HG02870 (cell line): ENCODE measurements around the gene PIGT.

ENCODE experiments used
- ATAC-seq: cut with Tn5 transposase; IDR thresholded peaks from one replicate; pipeline ENCODE4 v1.9.1; 2021; ENCODE audit warnings: mild to moderate bottlenecking, moderate library complexity; ENCODE audit not compliant: unreplicated experiment

Gene PIGT

DNA sequence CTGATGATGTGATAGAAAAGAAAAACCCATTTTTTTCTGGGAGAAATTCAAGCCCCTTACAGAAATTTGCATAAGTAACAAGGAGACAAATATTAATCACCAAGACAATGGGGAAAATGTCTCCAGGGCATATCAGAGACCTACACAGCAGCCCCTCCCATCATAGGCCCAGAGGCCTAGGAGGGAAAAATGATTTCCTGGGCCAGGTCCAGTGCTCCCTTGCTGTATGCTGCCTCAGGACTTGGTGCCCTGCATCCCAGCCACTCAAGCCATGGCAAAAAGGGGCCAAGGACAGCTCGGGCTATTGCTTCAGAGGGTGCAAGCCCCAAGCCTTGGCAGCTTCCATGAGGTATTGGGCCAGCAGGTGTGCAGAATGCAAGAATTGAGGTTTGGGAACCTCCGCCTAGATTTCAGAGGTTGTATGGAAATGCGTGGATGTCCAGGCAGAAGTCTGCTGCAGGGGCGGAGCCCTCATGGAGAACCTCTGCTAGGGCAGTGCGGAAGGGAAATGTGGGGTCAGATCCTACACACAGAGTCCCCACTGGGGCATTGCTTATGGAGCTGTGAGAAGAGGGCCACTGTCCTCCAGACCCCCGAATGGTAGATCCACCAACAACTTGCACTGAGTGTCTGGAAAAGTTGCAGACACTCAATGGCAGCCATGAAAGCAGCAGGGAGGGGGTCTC is 15.5 kb upstream of the PIGT start:
- ATAC-seq = no peak

DNA sequence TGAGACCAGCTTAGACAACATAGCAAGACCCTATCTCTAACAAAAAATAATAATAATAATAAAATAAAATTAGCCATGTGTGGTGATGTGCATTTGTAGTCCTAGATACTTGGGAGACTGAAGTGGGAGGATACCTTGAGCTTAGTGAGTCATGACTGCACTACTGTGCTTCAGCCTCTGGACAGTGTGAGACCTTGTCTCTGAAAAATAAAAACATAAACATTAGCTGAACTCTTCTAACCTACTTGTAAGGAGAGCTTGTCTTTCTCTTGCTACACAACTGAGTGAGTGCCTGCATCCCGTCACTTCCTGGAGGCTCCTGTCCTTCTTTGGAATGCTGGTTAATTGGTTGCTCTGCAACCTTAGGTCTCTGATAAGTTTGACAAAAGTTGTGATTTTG is 13.0 kb upstream of the PIGT start:
- ATAC-seq = no peak

DNA sequence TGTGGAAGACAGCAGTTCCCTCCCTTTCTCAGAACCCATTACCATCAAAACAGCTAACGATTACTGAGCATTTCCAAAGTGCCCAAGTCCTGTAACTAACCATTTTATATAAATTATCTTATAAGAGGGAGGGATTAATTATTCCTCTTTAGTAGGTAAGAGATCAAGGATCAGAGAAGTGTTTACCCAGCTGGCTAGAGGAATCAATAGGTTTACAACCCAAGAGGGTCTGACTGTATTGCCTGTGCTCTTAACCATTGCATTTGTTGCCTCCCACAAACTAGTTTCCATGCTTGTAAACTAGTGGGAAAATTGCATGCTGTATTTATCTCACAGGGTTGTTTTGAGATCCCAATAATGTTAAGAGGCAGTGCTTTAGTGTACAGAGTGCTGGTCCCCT is 11.5 kb upstream of the PIGT start:
- no peak for ATAC-seq

DNA sequence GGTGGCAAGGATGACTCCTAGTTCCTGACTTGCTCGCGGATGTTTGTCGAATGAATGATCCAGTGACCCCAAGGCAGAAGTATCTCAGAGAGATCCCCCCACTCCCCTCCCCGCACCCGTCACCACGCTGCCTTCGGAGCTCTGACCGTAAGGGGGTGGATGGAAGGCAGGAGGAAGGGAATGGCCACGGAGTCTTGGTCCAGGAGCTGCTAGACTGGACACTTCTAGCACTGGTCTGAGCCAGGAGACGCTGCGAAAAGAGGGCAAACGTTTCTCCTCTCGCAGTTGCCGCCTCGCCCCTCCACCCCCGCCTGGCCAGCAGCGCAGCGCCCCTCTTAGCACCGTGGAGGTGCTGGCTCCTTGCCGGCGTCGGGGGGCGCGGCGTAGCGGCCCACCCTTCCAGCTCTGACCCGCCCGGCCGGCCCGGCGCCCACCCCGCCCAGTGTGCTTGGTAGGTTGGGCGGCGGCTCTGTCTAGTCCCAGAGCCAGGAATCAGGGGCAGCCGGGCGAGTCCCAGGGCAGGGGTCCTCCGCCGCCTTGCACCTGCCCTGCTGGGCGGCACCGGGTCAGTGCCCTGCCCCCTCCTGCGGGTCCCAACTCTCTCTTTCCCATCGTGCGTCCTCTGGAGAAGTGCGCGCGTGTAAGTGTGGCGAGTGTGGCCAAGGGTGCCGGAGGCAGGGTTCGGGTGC is 10.2 kb upstream of the PIGT start:
- ATAC-seq = no peak

DNA sequence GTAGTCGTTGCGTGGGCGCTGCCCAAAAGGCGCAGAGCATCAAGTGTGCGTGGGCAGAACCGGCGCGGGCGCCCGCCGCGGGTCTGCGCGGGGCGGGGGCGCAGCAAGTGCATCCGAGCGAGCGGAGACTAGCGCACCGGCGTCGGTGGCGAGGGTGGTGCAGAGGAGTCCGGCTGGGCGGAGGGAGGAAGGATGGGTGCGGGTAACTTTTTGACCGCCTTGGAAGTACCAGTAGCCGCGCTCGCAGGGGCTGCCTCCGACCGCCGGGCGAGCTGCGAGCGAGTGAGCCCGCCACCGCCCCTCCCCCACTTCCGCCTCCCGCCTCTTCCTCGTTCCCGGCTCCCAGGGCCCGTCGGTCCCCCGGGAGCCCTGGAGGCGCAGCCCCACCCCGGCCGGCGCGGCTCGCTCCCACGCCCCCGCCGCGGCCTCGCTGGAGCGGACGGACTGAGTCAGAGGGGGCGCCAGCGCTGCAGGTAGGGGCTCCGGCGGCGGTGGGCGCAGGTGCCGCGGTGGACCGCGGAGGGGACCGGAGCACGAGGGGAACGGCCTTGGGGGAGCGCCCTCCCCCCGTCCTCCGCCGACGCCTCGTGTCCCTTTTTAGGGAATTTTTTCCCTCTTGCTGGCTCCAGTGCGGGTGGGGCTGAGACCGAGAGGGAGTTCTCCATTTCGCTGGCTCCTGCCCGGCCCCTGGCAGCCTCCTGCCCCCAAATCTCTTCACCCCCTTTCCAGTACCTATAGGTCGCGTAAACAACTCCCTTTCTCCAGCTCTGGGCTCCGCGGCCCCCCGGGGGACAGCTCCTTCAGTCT is 9.5 kb upstream of the PIGT start:
- ATAC-seq = no peak

DNA sequence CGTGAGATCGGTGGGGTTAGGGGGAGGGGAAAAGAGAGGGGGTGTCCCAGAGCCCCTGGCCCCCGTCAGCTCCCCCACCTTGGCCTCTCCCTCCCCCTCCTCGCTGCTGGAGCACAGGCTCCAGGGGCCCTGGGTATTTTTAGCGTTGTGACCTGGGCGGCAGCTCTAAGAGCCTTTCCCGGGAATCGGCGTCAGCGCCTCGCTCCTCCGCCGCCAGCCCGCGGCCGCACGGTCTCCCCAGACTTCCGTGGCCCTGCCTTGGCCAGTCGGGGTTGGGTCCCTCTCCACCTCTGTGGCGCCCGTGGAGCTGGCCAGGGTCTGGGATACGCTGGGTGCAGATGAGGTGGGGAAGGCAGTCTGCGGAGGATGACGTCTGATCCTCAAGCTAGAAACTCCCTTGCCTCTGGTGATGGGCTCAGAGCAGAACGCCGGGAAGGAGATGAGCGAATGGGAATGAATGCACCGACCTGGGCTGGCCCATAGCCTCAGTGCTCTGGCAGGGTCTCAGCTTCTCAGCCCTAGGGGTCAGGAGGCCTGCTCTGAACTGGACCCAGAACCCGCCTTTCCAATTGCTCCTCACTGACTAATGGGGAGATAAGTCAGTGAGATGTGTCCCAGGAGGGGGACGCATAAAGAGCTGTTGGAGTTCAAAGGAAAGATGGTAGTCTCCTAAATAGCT is 8.7 kb upstream of the PIGT start:
- no peak for ATAC-seq

DNA sequence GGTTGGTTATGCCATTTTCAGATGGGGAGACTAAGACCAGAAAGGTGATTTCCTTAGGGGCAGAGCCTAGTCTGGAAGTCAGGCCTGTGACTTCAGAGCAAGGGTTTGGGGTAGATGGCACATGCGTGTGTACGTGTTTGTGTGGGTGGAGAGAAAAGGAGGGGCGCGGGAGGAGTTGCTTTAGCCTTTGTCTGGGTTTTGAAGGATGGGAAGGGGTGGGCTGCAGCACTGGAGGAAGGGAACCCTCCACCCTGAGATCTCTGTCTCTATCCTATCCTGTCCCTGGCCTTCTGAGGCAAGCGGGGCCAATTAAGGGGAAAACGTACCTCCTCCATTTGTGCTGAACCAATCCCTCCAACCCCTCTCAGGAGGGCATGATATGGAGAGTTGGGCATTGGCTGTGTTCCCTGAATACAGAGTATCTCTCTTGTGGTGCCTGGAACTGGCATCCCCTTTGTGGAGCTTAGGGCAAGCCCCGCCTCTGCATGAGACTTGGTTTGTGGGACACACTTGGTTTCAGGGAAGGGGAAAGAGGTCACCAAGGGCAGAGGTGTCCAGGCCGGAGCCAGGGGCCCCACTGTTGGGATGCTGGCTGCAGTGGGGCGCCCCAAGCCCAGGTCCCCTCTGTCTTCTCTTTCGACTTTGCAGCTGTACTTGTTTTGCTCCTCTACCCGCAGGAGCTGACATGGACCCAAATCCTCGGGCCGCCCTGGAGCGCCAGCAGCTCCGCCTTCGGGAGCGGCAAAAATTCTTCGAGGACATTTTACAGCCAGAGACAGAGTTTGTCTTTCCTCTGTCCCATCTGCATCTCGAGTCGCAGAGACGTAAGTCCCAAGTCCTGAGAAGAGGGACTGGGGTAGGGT is 7.9 kb upstream of the PIGT start, which contains the start of gene DBNDD2:
DBNDD2 (plus strand) TSS at position 507 of the 863 bp plus-strand sequence; CDS start at position 686, 179 bp downstream.
- no peak for ATAC-seq

DNA sequence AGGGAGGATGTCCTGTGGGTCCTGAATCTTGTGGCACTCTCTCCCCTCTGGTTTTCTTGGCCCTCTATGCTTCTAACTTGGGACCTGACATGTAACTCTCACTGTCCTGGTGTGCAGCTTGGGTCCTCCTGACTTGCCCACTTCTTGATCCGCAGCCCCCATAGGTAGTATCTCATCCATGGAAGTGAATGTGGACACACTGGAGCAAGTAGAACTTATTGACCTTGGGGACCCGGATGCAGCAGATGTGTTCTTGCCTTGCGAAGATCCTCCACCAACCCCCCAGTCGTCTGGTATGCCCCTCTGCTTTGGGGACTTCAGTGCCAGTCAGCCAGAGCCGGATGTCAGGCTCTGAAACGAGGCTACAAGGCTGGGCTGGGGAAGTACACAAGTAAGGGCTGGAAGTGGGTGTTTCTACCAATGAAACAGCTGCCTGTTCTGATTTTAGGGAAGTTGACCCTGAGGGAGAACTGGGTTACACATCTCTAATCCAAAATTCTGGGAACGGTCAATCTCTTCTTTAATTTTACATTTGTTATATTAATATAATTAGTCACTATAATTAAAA is 7.2 kb upstream of the PIGT start:
- no peak for ATAC-seq

DNA sequence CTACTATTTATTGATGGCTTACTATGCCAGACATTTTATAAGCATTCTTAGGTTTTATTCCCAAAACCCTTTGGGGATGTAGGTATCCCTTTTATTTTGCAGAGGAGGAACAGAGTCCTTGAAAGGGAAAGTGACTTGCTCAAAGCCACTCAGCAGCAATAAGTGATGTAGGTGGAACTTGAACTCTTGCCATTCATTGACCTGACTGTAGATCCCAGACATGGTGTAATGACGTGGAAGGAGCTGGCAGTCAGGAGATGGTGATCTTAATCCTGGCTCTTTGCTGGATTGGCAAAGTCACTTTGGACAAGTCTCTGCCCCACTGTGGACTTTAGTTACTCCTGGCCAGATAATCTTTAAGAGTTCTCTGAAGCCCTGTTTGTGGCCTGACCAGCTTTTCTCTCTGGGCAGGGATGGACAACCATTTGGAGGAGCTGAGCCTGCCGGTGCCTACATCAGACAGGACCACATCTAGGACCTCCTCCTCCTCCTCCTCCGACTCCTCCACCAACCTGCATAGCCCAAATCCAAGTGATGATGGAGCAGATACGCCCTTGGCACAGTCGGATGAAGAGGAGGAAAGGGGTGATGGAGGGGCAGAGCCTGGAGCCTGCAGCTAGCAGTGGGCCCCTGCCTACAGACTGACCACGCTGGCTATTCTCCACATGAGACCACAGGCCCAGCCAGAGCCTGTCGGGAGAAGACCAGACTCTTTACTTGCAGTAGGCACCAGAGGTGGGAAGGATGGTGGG is 6.2 kb upstream of the PIGT start:
- no peak for ATAC-seq

DNA sequence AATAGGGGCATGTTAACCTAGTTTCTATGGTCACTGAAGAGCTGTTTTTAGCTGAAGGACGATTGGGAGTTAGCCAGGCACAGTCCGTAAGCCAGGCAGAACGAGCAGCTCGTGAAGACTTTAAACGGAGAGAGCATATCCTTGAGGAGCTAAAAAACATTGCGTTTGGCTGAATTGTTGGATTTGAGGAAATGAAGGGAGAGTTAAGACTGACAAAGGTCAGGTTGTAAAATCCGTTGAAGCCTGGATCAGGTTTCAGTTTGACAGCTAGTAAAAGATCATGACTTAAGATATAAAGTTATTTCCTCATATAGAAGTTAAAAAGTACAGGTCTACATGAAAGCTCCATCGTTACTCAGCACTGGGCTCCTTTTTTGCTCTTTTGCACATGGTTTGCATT is 5.1 kb upstream of the PIGT start:
- ATAC-seq = no peak

DNA sequence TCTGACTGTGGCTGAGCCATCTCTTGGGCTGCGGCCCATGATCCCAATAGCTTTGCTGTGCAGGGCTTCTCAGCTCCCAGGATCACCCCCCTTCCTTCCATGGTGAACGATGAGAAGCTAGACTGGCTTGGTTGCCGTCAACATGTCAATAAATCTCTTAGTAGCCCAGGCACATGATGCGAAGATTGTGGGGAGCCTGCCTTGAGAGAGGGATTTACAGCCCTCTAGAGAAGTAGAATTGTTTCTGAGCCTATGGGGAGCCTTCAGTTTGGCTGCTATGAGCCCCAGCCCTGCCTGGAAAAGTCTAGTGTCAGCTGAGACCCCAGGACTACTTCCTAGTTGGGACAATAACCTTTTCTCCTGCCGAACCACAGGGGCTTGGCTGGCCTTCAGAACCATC is 3.3 kb upstream of the PIGT start:
- ATAC-seq = no peak

DNA sequence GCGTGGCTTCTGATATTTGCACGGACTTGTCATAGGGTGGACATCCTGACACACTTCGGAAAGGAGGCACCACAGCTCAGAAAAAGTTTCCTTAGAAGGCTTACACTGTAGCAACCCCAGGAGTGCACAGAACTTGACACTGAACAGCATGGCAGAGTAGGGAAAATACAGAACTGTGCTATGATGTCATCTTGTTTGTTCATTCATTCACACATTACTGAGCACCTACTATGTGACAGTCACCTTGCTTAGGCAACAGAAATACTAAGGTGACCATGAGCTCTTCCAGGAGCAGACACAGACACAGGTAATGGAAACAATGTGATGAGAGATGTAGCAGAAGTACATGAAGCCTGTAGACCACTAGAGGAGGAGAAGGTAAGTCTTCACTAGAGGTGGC is 2.5 kb upstream of the PIGT start:
- ATAC-seq = no peak

DNA sequence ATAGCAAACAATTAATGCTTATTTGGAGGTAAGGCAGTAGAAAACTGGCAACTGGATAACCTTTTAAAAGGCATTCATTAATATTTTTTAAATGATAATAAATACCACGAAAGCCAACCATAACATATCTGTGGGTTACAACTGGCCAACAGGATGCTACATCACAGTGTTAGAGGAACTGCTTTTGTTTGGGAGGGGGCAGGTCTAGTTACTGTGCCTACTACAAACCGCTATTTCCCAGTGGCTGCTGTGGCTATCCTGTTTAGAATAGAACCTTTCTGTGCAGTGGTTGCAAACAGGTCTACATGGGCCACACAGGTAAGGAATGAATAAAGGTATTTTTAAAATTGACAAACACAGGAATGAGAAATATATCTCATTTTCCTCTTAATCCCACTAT is 976 bp downstream of the PIGT start:
- ATAC-seq = no peak

DNA sequence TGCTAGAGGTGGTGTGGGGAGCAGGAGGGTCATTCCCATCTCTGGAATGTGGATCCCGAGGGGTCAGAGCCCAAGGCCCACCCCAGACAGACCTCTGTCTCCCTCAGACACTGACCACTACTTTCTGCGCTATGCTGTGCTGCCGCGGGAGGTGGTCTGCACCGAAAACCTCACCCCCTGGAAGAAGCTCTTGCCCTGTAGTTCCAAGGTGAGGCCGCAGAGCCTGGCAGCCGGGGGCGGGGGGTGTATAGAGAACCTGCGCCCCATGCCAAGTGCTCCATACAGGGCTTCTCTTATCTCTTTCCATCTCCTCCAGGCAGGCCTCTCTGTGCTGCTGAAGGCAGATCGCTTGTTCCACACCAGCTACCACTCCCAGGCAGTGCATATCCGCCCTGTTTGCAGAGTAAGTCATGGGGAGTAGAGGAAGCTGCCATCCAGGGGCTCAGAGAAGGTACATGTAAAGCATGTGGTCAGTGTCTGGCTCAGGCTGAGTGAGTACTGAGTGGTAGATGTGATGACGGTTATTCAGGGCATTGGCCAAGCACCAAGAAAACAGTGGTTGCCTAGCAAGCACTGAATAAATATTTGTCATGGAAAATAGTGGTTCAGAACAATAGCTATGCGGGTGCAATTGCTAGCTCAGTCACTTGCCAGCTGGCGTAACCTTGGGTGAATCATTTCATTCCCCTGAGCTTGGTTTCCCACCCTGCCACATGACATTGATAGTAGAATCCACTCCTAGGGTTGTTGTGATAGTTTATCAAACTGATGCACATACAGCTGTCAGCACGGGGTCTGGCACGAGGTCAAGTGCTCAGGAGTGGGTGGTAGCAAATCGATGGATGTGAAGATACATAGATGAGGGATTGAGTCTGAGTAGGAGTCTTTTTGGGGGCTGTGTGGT is 3.5 kb downstream of the PIGT start:
- peak; percentile 58 for ATAC-seq

DNA sequence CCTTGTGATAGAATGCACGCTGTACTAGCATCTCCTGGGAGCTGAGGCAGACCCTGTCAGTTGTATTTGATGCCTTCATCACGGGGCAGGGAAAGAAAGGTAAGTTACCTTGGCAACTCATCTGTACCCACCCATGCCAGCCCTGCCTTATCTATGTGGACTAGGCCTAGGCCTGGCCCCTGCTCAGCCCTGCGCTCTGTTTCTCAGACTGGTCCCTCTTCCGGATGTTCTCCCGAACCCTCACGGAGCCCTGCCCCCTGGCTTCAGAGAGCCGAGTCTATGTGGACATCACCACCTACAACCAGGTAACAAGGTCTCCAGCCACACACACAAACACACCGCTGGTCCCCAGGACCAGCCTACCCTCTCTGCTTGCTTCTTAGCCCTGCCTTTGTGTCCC is 4.2 kb downstream of the PIGT start:
- no peak for ATAC-seq

DNA sequence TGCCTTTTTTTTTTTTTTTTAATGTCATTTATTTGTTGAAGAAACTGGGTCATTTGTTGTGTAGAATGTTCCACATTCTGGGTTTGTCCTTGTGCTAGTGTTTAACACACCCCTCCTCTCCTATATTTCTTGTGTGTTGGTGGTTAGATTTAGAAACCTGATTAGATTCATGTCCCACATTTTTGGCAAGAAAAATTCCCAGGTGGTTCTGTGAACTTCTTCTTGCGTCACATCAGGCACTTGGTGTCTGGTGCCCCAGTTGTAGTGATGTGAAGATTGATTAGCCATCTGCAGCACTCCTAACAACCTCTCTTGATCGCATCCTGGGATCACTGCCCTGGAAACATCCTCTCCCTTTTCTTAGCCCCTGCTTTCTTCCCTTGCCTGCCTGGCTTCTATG is 7.8 kb downstream of the PIGT start:
- ATAC-seq = no peak

DNA sequence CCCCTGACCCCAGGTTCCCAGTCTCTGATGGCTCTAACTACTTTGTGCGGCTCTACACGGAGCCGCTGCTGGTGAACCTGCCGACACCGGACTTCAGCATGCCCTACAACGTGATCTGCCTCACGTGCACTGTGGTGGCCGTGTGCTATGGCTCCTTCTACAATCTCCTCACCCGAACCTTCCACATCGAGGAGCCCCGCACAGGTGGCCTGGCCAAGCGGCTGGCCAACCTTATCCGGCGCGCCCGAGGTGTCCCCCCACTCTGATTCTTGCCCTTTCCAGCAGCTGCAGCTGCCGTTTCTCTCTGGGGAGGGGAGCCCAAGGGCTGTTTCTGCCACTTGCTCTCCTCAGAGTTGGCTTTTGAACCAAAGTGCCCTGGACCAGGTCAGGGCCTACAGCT is 9.6 kb downstream of the PIGT start:
- no peak for ATAC-seq

DNA sequence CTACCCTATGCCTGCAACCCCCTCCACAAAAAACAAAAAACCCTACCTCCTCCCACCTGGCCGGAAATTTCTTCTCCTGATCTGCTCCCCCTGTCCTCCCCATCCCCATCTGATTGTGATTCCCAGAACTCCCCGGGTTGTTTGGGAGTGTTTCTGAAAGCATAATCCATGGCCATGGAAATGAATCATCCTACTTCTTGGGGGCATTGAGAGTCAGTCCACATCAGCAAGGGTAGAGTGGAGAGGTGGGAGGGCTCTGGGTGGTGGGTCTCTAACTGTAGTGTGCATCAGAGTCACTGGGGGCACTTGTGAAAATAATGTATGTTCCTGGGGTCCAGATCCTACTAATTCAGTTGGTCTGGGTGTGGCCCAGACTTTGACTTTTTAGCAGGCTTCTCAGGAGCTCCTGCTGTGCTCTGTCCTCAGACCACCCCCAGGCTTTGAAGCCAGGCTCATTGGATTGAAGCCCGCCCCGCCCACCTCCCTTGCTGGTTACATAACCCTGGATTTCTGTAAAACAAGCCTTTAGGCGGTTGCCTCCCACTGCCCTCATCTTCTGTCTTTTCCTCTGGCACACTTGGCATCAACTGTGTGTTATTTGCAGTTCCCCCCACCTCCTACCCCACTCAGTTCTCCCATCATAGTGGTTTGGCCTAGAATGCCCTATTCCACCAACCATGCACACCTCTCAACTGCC is 10.5 kb downstream of the PIGT start:
- no peak for ATAC-seq
